NB4 (cell line): ENCODE data around the gene BMP7.

Experiments used
- MYC ChIP-seq: IDR thresholded peaks from 2 replicates; pipeline ENCODE4 v1.6.1; 2011; ENCODE audit warnings: low read depth, low read length
- POLR2A ChIP-seq: IDR thresholded peaks from 2 replicates; pipeline ENCODE4 v1.6.1; 2011; ENCODE audit warnings: mild to moderate bottlenecking; ENCODE audit not compliant: insufficient read length; ENCODE audit errors: extremely low read depth
- TF ChIP-seq, protein P1 (sequence below): IDR thresholded peaks from one replicate; pipeline ENCODE4 v1.5.1; 2012; ENCODE audit warnings: low read depth, low read length

DNA sequence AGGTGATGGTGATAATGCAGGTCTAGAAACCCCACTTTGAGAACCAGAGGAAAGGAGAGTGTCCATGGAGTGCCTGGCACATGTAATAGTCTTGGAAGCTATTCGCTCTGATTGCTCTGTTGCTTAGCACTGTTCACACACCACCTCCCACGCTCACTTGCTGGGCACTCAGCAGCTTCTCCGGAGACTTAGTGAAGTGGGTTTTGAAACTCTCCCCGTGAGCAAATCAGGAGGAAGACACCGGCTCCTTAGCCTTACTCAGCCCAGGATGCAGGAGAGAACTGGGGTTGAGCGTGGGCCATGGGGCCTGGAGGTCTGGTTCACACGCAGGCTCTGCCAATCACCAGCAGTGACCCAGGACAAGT lies 22.2 kb downstream of the BMP7 start:
- TF ChIP-seq, protein P1, sequence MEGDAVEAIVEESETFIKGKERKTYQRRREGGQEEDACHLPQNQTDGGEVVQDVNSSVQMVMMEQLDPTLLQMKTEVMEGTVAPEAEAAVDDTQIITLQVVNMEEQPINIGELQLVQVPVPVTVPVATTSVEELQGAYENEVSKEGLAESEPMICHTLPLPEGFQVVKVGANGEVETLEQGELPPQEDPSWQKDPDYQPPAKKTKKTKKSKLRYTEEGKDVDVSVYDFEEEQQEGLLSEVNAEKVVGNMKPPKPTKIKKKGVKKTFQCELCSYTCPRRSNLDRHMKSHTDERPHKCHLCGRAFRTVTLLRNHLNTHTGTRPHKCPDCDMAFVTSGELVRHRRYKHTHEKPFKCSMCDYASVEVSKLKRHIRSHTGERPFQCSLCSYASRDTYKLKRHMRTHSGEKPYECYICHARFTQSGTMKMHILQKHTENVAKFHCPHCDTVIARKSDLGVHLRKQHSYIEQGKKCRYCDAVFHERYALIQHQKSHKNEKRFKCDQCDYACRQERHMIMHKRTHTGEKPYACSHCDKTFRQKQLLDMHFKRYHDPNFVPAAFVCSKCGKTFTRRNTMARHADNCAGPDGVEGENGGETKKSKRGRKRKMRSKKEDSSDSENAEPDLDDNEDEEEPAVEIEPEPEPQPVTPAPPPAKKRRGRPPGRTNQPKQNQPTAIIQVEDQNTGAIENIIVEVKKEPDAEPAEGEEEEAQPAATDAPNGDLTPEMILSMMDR, result no peak
- no peak for TF ChIP-seq MYC
- no peak for TF ChIP-seq POLR2A
